HG03066 (cell line): Measurements from ENCODE around the gene URGCP.
"Not testable (repeated sequence)": the region's sequence is repeated elsewhere in the genome, so short reads cannot be mapped to it uniquely, and the experiment has no call there.

Experiments
- ATAC-seq: cut with Tn5 transposase; IDR thresholded peaks from one replicate; pipeline ENCODE4 v1.9.1; 2021; ENCODE audit warnings: low read depth; ENCODE audit not compliant: unreplicated experiment

The URGCP gene

DNA sequence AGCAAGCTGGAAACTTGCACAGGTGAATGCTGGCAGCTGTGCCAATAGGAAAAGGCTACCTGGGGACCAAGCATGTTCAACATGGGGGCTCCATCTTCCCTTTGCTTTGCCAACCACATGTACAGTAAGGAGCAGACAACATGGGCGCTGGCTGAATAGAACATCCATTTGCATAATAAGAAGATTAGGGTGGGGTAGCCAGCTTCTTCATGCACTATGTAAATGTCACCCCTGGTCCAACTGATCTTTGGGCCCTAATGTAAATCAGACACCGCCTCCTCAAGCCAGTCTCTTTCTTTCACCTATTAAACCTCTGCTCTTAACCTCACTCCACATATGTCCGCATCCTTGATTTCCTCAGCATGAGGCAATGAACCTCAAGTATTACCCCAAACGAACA is 63.1 kb downstream of the URGCP start:
- no peak for ATAC-seq

GRCh38 chr7:43838201-43838658 is 68.2 kb downstream of the URGCP start:
- ATAC-seq, result no peak

DNA sequence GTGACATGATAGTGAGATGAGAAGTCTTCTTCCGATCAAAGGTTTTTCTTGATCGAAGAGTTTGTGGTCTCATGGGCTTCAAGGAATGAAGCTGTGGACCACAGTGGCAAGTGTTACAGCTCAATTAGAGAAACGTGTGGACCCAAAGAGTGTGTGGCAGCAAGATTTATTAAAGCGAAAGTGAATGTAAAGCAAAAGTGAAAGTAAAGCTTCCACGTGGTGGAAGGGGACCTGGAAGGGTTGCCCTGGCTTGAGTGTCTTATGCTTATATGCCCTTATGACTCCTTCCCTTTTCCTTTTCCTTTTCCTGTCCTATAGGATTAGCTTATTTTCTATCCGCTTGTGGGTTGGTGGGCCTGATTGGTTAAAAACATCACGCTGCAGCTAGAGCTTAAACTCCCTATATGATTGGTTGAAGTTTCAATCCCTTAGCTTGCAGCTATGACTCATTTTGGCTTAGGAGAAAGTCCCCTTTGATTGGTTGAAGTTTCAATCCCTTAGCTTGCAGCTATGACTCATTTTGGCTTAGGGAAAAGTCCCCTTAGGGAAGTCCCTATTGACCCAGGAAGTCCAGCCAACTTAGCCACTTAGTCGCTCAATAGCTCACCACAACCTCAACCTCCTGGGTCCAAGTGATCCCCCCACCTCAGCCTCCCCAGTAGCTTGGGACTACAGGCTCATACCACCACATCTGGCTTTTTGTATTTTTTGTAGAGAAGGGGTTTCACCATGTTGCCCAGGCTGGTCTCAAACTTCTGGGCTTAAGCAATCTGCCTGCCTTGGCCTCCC is 71.7 kb downstream of the URGCP start:
- ATAC-seq, result peak; percentile 63

- ATAC-seq, result not testable (repeated sequence)
These were observed 75.5 kb downstream of the URGCP start for GRCh38 chr7:43830917-43831316.
